Measurements from ENCODE around the gene GABRB2.

- no peak for TF ChIP-seq EZH2 (IDR thresholded peaks at IDR 0.05; ENCODE audit: low read depth, unreplicated experiment)
- TF ChIP-seq CTCF (conservative IDR thresholded peaks at IDR 0.05; ENCODE audit: low read depth in 2 of 2) = no peak
- TF ChIP-seq REST (IDR thresholded peaks at IDR 0.05; ENCODE audit: unreplicated experiment) = no peak
- no peak for TF ChIP-seq POLR2AphosphoS5 (IDR thresholded peaks at IDR 0.05; ENCODE audit: low read depth)
- TF ChIP-seq JUNB (IDR thresholded peaks at IDR 0.05; ENCODE audit: unreplicated experiment) = no peak
- no peak for TF ChIP-seq CREB1 (CRISPR knock-in tag; IDR thresholded peaks at IDR 0.05; ENCODE audit: low read depth)
- TF ChIP-seq EZH2phosphoT487 (IDR thresholded peaks at IDR 0.05; ENCODE audit: unreplicated experiment) = no peak
- TF ChIP-seq ZNF462 (CRISPR knock-in tag; IDR thresholded peaks at IDR 0.05) = no peak
- no peak for TF ChIP-seq ZNF331 (CRISPR knock-in tag; IDR thresholded peaks at IDR 0.05; ENCODE audit: low read depth)
- TF ChIP-seq NANOG (IDR thresholded peaks at IDR 0.05; ENCODE audit: borderline replicate concordance) = no peak
Measured at GRCh38 chr5:161378701-161379100, 167.8 kb downstream of the GABRB2 start.

Measured in GM23338 (cell line).